NCI-H146 (cell line): ENCODE data around the gene KLF13.

ENCODE experiments used
- DNase-seq: peaks from one replicate; lab custom pipeline; 2025; lab: John Stamatoyannopoulos, UW

The KLF13 gene

GRCh38 chr15:31381801-31382712 lies 55.4 kb downstream of the KLF13 start:
- no peak for DNase-seq

GRCh38 chr15:31382713-31383045 lies 56.0 kb downstream of the KLF13 start:
- no peak for DNase-seq

- no peak for DNase-seq
These were observed 56.5 kb downstream of the KLF13 start for GRCh38 chr15:31383139-31383538.

GRCh38 chr15:31384568-31384967 lies 57.9 kb downstream of the KLF13 start:
- no peak for DNase-seq

GRCh38 chr15:31385736-31386135 lies 59.1 kb downstream of the KLF13 start:
- DNase-seq = no peak

GRCh38 chr15:31387092-31387478 lies 60.5 kb downstream of the KLF13 start:
- DNase-seq = no peak

- DNase-seq = peak; percentile 76
These were observed 61.0 kb downstream of the KLF13 start for GRCh38 chr15:31387479-31388118.

GRCh38 chr15:31389576-31389975 lies 62.9 kb downstream of the KLF13 start:
- no peak for DNase-seq

- DNase-seq = no peak
These were observed 63.4 kb downstream of the KLF13 start for GRCh38 chr15:31390029-31390428.

GRCh38 chr15:31390777-31391486 lies 64.3 kb downstream of the KLF13 start:
- no peak for DNase-seq

GRCh38 chr15:31391687-31392671 lies 65.3 kb downstream of the KLF13 start:
- DNase-seq = peak; percentile 53

- peak; percentile 56 for DNase-seq
These were observed 66.2 kb downstream of the KLF13 start for GRCh38 chr15:31392761-31393401.

- peak; percentile 60 for DNase-seq
These were observed 66.9 kb downstream of the KLF13 start for GRCh38 chr15:31393444-31394091.

GRCh38 chr15:31396881-31397560 lies 70.4 kb downstream of the KLF13 start:
- peak; percentile 89 for DNase-seq

GRCh38 chr15:31397851-31398661 lies 71.4 kb downstream of the KLF13 start:
- DNase-seq = peak; percentile 78

GRCh38 chr15:31398677-31399301 lies 72.2 kb downstream of the KLF13 start:
- no peak for DNase-seq

GRCh38 chr15:31399544-31400171 lies 73.0 kb downstream of the KLF13 start:
- DNase-seq = no peak
